Measurements from ENCODE around the gene HNRNPA3. TPM values are rescaled to one million over a fixed set of nuclear protein-coding genes. Genes with fewer than 3 reads are reported as not detected.
"Not testable (repeated sequence)": the region's sequence is repeated elsewhere in the genome, so short reads cannot be mapped to it uniquely, and the experiment has no call there.

HNRNPA3 gene
- total RNA-seq, 1 donor from 2014 or later: 68.0 TPM

GRCh38 chr2:177188482-177189469 lies 23.8 kb upstream of the HNRNPA3 start:
- DNase-seq (ENCODE audit: extremely low read depth, low read depth, low spot score): no peak

GRCh38 chr2:177190941-177191340 lies 21.7 kb upstream of the HNRNPA3 start:
- DNase-seq (ENCODE audit: extremely low read depth, low read depth, low spot score): no peak

- DNase-seq (ENCODE audit: extremely low read depth, low read depth, low spot score): no peak
Observed at GRCh38 chr2:177192788-177193187, 19.8 kb upstream of the HNRNPA3 start.

DNA sequence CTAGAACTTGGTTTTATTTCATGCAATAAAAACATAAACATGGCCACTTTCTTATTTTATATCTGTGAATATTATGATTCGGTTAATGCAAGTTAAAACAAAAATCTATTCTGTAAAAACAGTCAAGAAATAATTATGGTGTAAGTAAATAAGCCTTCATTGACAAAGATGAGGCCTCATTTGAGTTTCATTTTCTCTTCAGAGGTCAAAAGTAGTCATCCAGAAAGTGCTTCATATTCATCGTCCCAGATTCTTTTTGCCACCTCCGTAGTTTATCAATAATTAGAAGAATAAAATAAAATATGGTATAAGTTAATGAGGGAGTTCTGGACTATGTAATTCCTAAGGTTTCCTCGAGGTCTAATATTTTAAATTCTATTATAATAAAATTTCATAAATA lies 19.4 kb upstream of the HNRNPA3 start:
- DNase-seq (ENCODE audit: extremely low read depth, low read depth, low spot score): no peak

- DNase-seq (ENCODE audit: extremely low read depth, low read depth, low spot score): no peak
Observed at GRCh38 chr2:177195194-177195593, 17.4 kb upstream of the HNRNPA3 start.

DNA sequence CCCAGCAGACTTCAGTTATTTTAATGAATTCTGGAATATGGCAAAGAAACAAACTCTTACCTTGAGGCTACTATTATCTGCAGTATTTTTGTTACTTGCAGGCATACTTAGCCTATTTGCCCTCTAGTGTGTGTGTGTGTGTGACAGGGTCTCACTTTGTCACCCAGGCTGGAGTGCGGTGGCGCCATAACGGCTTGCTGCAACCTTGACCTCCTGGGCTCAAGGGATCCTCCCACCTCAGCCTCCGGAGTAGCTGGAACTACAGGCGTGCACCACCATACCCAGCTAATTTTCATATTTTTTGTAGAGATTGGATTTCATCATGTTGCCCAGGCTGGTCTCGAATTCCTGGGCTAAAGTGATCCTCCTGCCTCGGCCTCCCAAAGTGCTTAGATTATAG lies 12.2 kb upstream of the HNRNPA3 start:
- not testable (repeated sequence) for DNase-seq (ENCODE audit: extremely low read depth, low read depth, low spot score)

DNA sequence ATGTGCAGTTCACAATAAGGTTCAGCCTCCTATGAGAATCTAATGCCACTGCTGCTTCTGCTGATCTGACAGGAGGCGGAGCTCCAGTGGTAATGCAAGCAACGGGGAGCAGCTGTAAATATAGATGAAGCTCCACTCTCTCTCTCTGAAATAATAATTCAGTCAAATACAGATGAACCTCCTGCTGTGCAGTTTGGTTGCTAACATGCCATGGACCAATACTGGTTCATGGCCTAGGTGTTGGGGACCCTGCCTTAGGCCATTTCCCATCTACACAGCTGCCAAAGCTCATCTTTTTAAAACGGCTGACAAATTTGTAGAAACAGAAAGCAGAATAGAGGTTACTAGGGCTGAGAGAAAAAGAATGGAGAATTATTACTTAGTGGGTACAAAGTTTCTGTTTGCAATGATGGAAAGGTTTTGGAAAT lies 10.7 kb upstream of the HNRNPA3 start:
- no peak for DNase-seq (ENCODE audit: extremely low read depth, low read depth, low spot score)

GRCh38 chr2:177204417-177204816 lies 8.2 kb upstream of the HNRNPA3 start:
- DNase-seq (ENCODE audit: extremely low read depth, low read depth, low spot score): no peak

GRCh38 chr2:177207101-177207500 lies 5.5 kb upstream of the HNRNPA3 start:
- DNase-seq (ENCODE audit: extremely low read depth, low read depth, low spot score): no peak

DNA sequence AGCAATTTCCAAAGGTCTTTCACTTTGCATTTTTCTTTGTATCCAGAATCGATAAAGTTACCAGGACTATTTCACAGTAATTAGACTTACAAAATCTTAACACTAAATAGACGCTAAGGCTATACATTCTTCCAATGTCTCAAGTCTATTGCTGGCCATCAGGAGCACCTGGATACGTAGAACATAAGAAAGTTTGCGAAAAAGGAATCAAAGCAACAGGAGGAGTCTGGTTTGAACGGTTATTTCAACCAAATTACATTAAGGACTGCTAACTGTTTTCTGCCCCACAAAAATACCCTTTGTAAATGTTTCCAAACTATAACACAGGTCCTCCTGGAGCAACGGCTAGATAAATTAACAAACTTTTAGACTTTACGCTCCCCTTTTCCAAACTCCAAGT lies 1.4 kb upstream of the HNRNPA3 start:
- DNase-seq (ENCODE audit: extremely low read depth, low read depth, low spot score): no peak

DNA sequence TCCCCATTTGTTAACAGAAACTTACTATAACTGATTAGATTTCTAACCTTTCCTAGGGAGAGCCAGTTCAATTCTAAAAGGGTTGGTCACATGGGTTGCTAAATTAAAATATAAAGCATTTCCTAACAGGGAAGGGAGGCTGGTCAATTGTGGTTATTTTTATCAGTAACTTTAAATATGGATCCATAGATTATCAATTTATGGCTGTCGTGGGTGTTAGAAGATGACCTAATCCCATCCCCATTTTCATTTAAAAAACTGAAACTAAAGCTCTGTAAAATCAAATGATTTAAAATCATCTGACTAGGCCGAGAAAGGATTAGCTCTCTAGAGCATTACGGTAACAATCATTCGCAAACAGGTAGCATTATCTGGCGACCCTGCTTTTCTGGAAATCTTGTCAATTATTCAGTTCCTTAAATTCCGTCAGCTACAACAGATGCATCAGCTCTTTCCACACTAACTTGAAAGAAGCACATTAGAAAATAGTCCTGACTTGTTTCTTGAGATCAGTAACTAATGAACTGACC lies 953 bp upstream of the HNRNPA3 start:
- DNase-seq (ENCODE audit: extremely low read depth, low read depth, low spot score): no peak

GRCh38 chr2:177212891-177213856 lies 580 bp downstream of the HNRNPA3 start:
- no peak for DNase-seq (ENCODE audit: extremely low read depth, low read depth, low spot score)

GRCh38 chr2:177217247-177217843 lies 4.8 kb downstream of the HNRNPA3 start:
- DNase-seq (ENCODE audit: extremely low read depth, low read depth, low spot score): no peak

DNA sequence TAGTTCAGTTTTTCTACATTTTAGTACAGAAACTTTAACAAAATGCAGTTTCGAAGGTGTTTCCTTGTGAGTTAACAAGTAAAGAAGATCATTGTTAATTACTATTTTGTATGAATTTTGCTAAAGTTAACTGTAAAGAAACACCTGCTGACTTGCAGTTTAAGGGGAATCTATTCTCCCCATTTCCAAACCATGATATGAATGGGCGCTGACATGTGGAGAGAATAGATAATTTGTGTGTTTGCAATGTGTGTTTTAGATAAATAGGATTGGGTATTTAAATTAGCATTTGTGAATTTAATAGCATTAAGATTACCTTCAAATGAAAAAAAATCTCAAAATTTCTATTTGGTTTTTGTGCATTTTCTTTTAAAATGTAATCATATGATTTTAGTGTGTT lies 7.2 kb downstream of the HNRNPA3 start:
- DNase-seq (ENCODE audit: extremely low read depth, low read depth, low spot score): not testable (repeated sequence)

DNA sequence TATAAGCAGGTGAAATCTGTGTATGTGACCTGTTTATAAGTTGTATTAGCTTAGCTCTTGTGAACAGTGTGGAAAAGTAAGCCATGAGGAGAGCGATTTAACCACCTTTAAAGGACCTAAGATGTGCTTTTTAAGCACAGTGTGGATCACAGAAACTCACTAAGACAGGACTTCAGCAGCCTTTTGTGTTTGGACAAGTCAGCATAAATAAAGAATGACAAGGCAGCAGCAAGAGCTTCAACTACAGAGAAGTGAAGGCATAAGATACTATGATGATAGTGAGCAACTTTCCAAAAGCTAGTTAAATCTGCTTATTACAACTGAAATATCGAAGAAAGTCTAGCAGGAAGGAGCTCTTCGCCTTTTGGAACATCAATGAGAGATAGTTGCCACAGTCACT lies 8.9 kb downstream of the HNRNPA3 start:
- DNase-seq (ENCODE audit: extremely low read depth, low read depth, low spot score): no peak

GRCh38 chr2:177221970-177222369 lies 9.4 kb downstream of the HNRNPA3 start:
- DNase-seq (ENCODE audit: extremely low read depth, low read depth, low spot score): no peak

GRCh38 chr2:177223436-177223835 lies 10.8 kb downstream of the HNRNPA3 start:
- DNase-seq (ENCODE audit: extremely low read depth, low read depth, low spot score): not testable (repeated sequence)

GRCh38 chr2:177225965-177226360 lies 13.4 kb downstream of the HNRNPA3 start:
- no peak for DNase-seq (ENCODE audit: extremely low read depth, low read depth, low spot score)

- DNase-seq (ENCODE audit: extremely low read depth, low read depth, low spot score): no peak
Observed at GRCh38 chr2:177229442-177230242, 17.0 kb downstream of the HNRNPA3 start.

- DNase-seq (ENCODE audit: extremely low read depth, low read depth, low spot score): no peak
Observed at GRCh38 chr2:177231270-177231669, 18.7 kb downstream of the HNRNPA3 start.

Measured in glomerular endothelial cell (primary cell).